SK-N-SH (cell line): ENCODE results near the gene SAMD4A. TPM values are rescaled to one million over a fixed set of nuclear protein-coding genes. Genes with fewer than 3 reads are reported as not detected.

Source experiments
- CTCF ChIA-PET: fragments of 300-600, 350-600 bp; formaldehyde crosslinking; extraction: SDS; loops from one replicate; lab custom pipeline; 2021; lab: Yijun Ruan, JAX
- POLR2A ChIA-PET: fragments of 350-600 bp; sonication (Branson Sonifier 250); formaldehyde crosslinking; extraction: SDS; loops from one replicate; lab custom pipeline; 2020; ENCODE audit warnings: antibody characterized with exemption, inconsistent platforms; lab: Yijun Ruan, JAX
- DNase-seq: peaks from one replicate; pipeline ENCODE4 v3.0.0; 2012
- H2AFZ ChIP-seq: fragments of 200-600 bp; sonication (generic); 2 replicates; pipeline ENCODE4 v1.8.1; 2016; ENCODE audit warnings: antibody characterized with exemption, mild to moderate bottlenecking, low read depth
- H3F3A ChIP-seq: fragments of 200-600 bp; sonication (generic); replicated peaks from 2 replicates; pipeline ENCODE3; 2016; ENCODE audit warnings: antibody characterized with exemption, mild to moderate bottlenecking; ENCODE audit not compliant: insufficient read depth
- H3K27ac ChIP-seq, 2 experiments: fragments of 200-500 bp in 1 of 2; fragments of 200-600 bp in 1 of 2; sonication (Bioruptor generic) in 1 of 2; sonication (generic), shearing (Covaris generic) in 1 of 2; 2 replicates each; pipeline versions ENCODE4 v1.5.1 to v1.6.1; 2014 to 2016; ENCODE audit warnings: low read depth in 2 of 2, inconsistent platforms in 1 of 2, low read length in 1 of 2, mild to moderate bottlenecking in 1 of 2, mixed read lengths in 1 of 2
- H3K27me3 ChIP-seq: fragments of 200-600 bp; sonication (generic), shearing (Covaris generic); 2 replicates; pipeline ENCODE4 v1.6.1; 2016; ENCODE audit warnings: mixed run types; ENCODE audit not compliant: insufficient read depth
- H3K36me3 ChIP-seq, 2 experiments: fragments of 200-500 bp in 1 of 2; fragments of 200-600 bp in 1 of 2; sonication (Bioruptor generic) in 1 of 2; sonication (generic) in 1 of 2; replicated peaks in 1 of 2; 2 replicates each; pipeline versions ENCODE3 to v1.5.1; 2014 to 2016; ENCODE audit warnings: low read length in 1 of 2, mild to moderate bottlenecking in 1 of 2; ENCODE audit not compliant: insufficient read depth in 2 of 2, control insufficient read depth in 1 of 2
- H3K4me1 ChIP-seq, 2 experiments: fragments of 200-500 bp in 1 of 2; fragments of 200-600 bp in 1 of 2; sonication (Bioruptor generic) in 1 of 2; sonication (generic), shearing (Covaris generic) in 1 of 2; 2 replicates each; pipeline versions ENCODE4 v1.5.1 to v1.6.1; 2014 to 2016; ENCODE audit warnings: low read depth in 1 of 2, low read length in 1 of 2, mixed run types in 1 of 2; ENCODE audit not compliant: insufficient read depth in 2 of 2, control insufficient read depth in 1 of 2
- H3K4me2 ChIP-seq: fragments of 200-600 bp; sonication (generic), shearing (Covaris generic); 2 replicates; pipeline ENCODE4 v1.6.1; 2017; ENCODE audit warnings: mixed run types
- H3K4me3 ChIP-seq, 2 experiments: fragments of 200-500 bp in 1 of 2; fragments of 200-600 bp in 1 of 2; sonication (Bioruptor generic) in 1 of 2; sonication (generic), shearing (Covaris generic) in 1 of 2; 2 replicates each; pipeline versions ENCODE4 v1.5.1 to v1.8.1; 2014 to 2016; ENCODE audit warnings: low read depth in 2 of 2, inconsistent platforms in 1 of 2, low read length in 1 of 2, mild to moderate bottlenecking in 1 of 2, mixed read lengths in 1 of 2, moderate library complexity in 1 of 2
- H3K79me2 ChIP-seq: fragments of 200-600 bp; sonication (generic); 2 replicates; pipeline ENCODE4 v1.8.1; 2017; ENCODE audit warnings: mild to moderate bottlenecking; ENCODE audit not compliant: insufficient read depth
- H3K9ac ChIP-seq: fragments of 200-600 bp; sonication (generic); 2 replicates; pipeline ENCODE4 v1.6.1; 2017; ENCODE audit warnings: mixed run types
- H3K9me2 ChIP-seq: fragments of 200-600 bp; sonication (generic); 2 replicates; pipeline ENCODE4 v1.6.1; 2017; ENCODE audit warnings: mixed run types
- H3K9me3 ChIP-seq: fragments of 200-600 bp; sonication (generic); 2 replicates; pipeline ENCODE4 v1.6.1; 2017; ENCODE audit warnings: mixed run types, mild to moderate bottlenecking, moderate library complexity
- H4K20me1 ChIP-seq: fragments of 200-600 bp; sonication (generic); 2 replicates; pipeline ENCODE4 v1.6.1; 2017; ENCODE audit warnings: mild to moderate bottlenecking, mixed run types; ENCODE audit not compliant: insufficient read depth
- CHD2 ChIP-seq: fragments of 150-350 bp; IDR thresholded peaks from 2 replicates; pipeline ENCODE4 v1.6.1; 2018; ENCODE audit warnings: low read length; ENCODE audit not compliant: partially characterized antibody
- EZH2phosphoT487 ChIP-seq: fragments of 200-600 bp; sonication (generic); IDR thresholded peaks from 2 replicates; pipeline ENCODE4 v1.6.1; 2017; ENCODE audit warnings: low read depth, mixed run types, mild to moderate bottlenecking, antibody characterized with exemption, moderate library complexity, borderline replicate concordance
- FOSL2 ChIP-seq: IDR thresholded peaks from 2 replicates; pipeline ENCODE4 v1.4.0; 2012; ENCODE audit warnings: low read depth, mild to moderate bottlenecking, moderate library complexity, borderline replicate concordance
- FOXM1 ChIP-seq: IDR thresholded peaks from 2 replicates; pipeline ENCODE4 v1.4.0; 2012; ENCODE audit warnings: low read depth, mild to moderate bottlenecking
- GABPA ChIP-seq: IDR thresholded peaks from 2 replicates; pipeline ENCODE4 v1.4.0; 2012; ENCODE audit warnings: low read depth, mild to moderate bottlenecking
- MEF2A ChIP-seq: IDR thresholded peaks from 2 replicates; pipeline ENCODE4 v1.4.0; 2012; ENCODE audit warnings: low read depth, borderline replicate concordance
- MXI1 ChIP-seq: IDR thresholded peaks from 2 replicates; pipeline ENCODE4 v1.6.1; 2012; ENCODE audit warnings: mild to moderate bottlenecking, low read depth, low read length, improper control_type of control experiment
- NFIC ChIP-seq: IDR thresholded peaks from 2 replicates; pipeline ENCODE4 v1.4.0; 2012; ENCODE audit warnings: borderline replicate concordance
- NRF1 ChIP-seq: IDR thresholded peaks from 2 replicates; pipeline ENCODE4 v1.6.1; 2012; ENCODE audit warnings: low read depth, mild to moderate bottlenecking, low read length
- RCOR1 ChIP-seq: fragments of 150-350 bp; IDR thresholded peaks from 2 replicates; pipeline ENCODE4 v1.6.1; 2017; ENCODE audit warnings: antibody characterized with exemption, low read length
- RFX5 ChIP-seq: IDR thresholded peaks from 2 replicates; pipeline ENCODE4 v1.6.1; 2012; ENCODE audit warnings: mild to moderate bottlenecking, improper control_type of control experiment, low read length
- RXRA ChIP-seq: IDR thresholded peaks from 2 replicates; pipeline ENCODE4 v1.4.0; 2012; ENCODE audit warnings: low read depth, mild to moderate bottlenecking, borderline replicate concordance
- TAF1 ChIP-seq: IDR thresholded peaks from 2 replicates; pipeline ENCODE4 v1.6.1; 2012; ENCODE audit warnings: low read depth, mild to moderate bottlenecking, low read length, moderate library complexity, borderline replicate concordance
- TCF12 ChIP-seq: IDR thresholded peaks from 2 replicates; pipeline ENCODE4 v1.4.0; 2012
- TEAD4 ChIP-seq: IDR thresholded peaks from 2 replicates; pipeline ENCODE4 v1.4.0; 2012; ENCODE audit warnings: mild to moderate bottlenecking, borderline replicate concordance; ENCODE audit not compliant: insufficient read depth
- WGBS: methylation state at CpG from one replicate; pipeline ENCODE4 v1.1.6; 2017; ENCODE audit warnings: low lambda C conversion rate; 5-methylcytosine and 5-hydroxymethylcytosine counted together
- polyA plus RNA-seq, 3 experiments: library from polyadenylated mRNA; depleted of rRNA; stranded (reverse); fragments of >200 nt; gene quantifications; 2 replicates each; pipeline ENCODE4 v1.2.3, GENCODE V29; 2012
- TF ChIP-seq, protein P1 (sequence below): IDR thresholded peaks from 2 replicates; pipeline ENCODE4; 2012
- TF ChIP-seq, protein P2 (sequence below): IDR thresholded peaks from 2 replicates; pipeline ENCODE4 v1.6.1; 2012; ENCODE audit warnings: mild to moderate bottlenecking, low read depth, low read length, moderate library complexity
- TF ChIP-seq, protein P3 (sequence below): fragments of 150-350 bp; IDR thresholded peaks from 2 replicates; pipeline ENCODE4 v1.6.1; 2017; ENCODE audit warnings: antibody characterized with exemption, low read length, low read depth, borderline replicate concordance
- TF ChIP-seq, protein P4 (sequence below): IDR thresholded peaks from 2 replicates; pipeline ENCODE4 v1.4.0; 2012; ENCODE audit warnings: low read depth

SAMD4A gene
- polyA plus RNA-seq, 1 of the 3 experiments (the other 2 are of a cell fraction) = 5.0 TPM

DNA sequence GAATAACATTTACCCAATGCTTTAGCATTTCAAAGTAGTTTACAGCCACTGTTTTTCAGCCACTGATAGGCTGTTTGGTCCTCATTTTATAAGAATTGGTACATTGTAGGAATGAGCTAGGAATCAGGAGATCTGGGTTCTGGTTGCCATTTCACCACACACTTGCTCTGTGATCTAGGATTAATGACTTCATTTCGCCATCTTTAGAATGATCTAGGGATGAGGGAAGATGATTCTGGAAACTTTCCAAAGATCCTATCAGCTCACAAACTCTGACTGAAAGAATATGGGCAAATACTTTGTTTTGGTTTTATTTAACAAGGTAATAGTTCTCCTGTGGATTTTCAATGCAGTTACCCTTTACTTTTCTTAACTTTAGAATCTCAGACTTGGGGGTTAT lies 180.7 kb downstream of the SAMD4A start:
- Histone ChIP-seq H3K36me3 (peaks cover 16% of the 10 kb centered on the region in 2 experiments), H3K79me2 (peaks cover 42% of the 10 kb centered on the region; the same call in 1 of the 2 replicates), H3K4me1 (0 out of 4 replicates have a peak, but pooled peaks cover 0 to 4% of the 10 kb centered on the region in 2 experiments), H3K9me3 (no peaks in the 10 kb centered on the region), H3K27me3 (no peaks in the 10 kb centered on the region), H4K20me1 (peaks cover 11% of the 10 kb centered on the region; the same call in 1 of the 2 replicates), H3K9me2 (no peaks in the 10 kb centered on the region), H2AFZ (no peak overlapping the region), H3K4me3 (no peak overlapping the region), H3K27ac (no peak overlapping the region), H3K9ac (no peak overlapping the region), H3K4me2 (no peak overlapping the region), H3F3A (no peaks in the 10 kb centered on the region)
- TF ChIP-seq FOSL2 (no peak), TCF12 (peak; percentile 18; the same call in 1 of the 2 replicates)
- TF ChIP-seq, protein P1, sequence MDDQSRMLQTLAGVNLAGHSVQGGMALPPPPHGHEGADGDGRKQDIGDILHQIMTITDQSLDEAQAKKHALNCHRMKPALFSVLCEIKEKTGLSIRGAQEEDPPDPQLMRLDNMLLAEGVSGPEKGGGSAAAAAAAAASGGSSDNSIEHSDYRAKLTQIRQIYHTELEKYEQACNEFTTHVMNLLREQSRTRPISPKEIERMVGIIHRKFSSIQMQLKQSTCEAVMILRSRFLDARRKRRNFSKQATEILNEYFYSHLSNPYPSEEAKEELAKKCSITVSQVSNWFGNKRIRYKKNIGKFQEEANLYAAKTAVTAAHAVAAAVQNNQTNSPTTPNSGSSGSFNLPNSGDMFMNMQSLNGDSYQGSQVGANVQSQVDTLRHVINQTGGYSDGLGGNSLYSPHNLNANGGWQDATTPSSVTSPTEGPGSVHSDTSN = peak; percentile 30; the same call in 1 of the 2 replicates
- no peak for DNase-seq
- ChIA-PET POLR2A (no interaction called here), CTCF (interaction anchor here (2.2 kb wide), 1 partner anchor 26 kb away, joined by 12 read pairs; no protein-coding TSS in a partner anchor)
- WGBS = 73% methylated on average over 1 of the region's 1 CpG

DNA sequence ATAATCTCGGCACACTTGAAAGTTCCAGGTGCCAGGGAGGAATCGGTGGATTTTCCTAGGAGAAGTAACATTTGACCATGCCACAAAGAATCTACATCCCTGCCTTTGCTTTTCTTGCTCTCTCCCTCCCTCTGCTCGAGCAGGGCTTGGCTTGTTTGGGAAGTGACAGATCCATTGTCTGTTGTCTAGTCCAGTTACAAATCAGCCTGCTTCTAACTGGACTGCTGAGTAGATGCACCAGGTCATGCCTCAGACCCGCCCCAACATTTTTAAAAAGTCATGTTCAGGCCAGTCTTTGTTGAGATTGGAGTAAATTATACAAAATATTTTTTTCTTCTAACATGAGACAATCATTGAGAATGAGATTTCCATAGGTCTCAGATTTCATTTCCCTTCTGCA lies 182.3 kb downstream of the SAMD4A start:
- 91% methylated on average over 4 of the region's 4 CpGs for WGBS
- CTCF ChIA-PET = interaction anchor here (2.2 kb wide), 1 partner anchor 24 kb away, joined by 12 read pairs; no protein-coding TSS in a partner anchor

More for the DNA sequence above, 182.3 kb downstream of the SAMD4A start:
- Histone ChIP-seq H4K20me1 (peaks cover 11% of the 10 kb centered on the region; the same call in 1 of the 2 replicates), H3K27me3 (no peaks in the 10 kb centered on the region), H3K27ac (no peak overlapping the region), H3K4me1 (0 out of 4 replicates have a peak, but pooled peaks cover 0 to 4% of the 10 kb centered on the region in 2 experiments), H3K4me2 (no peak overlapping the region), H2AFZ (no peak overlapping the region), H3K9me2 (no peaks in the 10 kb centered on the region), H3K9me3 (no peaks in the 10 kb centered on the region), H3K9ac (no peak overlapping the region), H3F3A (no peaks in the 10 kb centered on the region), H3K79me2 (peaks cover 33% of the 10 kb centered on the region; the same call in 1 of the 2 replicates), H3K4me3 (no peak overlapping the region), H3K36me3 (peaks cover 16 to 20% of the 10 kb centered on the region in 2 experiments)
- POLR2A ChIA-PET = no interaction called here
- TF ChIP-seq, protein P2, sequence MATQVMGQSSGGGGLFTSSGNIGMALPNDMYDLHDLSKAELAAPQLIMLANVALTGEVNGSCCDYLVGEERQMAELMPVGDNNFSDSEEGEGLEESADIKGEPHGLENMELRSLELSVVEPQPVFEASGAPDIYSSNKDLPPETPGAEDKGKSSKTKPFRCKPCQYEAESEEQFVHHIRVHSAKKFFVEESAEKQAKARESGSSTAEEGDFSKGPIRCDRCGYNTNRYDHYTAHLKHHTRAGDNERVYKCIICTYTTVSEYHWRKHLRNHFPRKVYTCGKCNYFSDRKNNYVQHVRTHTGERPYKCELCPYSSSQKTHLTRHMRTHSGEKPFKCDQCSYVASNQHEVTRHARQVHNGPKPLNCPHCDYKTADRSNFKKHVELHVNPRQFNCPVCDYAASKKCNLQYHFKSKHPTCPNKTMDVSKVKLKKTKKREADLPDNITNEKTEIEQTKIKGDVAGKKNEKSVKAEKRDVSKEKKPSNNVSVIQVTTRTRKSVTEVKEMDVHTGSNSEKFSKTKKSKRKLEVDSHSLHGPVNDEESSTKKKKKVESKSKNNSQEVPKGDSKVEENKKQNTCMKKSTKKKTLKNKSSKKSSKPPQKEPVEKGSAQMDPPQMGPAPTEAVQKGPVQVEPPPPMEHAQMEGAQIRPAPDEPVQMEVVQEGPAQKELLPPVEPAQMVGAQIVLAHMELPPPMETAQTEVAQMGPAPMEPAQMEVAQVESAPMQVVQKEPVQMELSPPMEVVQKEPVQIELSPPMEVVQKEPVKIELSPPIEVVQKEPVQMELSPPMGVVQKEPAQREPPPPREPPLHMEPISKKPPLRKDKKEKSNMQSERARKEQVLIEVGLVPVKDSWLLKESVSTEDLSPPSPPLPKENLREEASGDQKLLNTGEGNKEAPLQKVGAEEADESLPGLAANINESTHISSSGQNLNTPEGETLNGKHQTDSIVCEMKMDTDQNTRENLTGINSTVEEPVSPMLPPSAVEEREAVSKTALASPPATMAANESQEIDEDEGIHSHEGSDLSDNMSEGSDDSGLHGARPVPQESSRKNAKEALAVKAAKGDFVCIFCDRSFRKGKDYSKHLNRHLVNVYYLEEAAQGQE = no peak
- TF ChIP-seq RCOR1 (no peak), TEAD4 (no peak), NRF1 (no peak), TCF12 (no peak), CHD2 (no peak), RFX5 (no peak), MEF2A (no peak), FOXM1 (no peak), RXRA (no peak), MXI1 (no peak), EZH2phosphoT487 (no peak), GABPA (no peak), NFIC (no peak), TAF1 (no peak)
- TF ChIP-seq, protein P3, sequence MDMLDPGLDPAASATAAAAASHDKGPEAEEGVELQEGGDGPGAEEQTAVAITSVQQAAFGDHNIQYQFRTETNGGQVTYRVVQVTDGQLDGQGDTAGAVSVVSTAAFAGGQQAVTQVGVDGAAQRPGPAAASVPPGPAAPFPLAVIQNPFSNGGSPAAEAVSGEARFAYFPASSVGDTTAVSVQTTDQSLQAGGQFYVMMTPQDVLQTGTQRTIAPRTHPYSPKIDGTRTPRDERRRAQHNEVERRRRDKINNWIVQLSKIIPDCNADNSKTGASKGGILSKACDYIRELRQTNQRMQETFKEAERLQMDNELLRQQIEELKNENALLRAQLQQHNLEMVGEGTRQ = no peak
- TF ChIP-seq, protein P4, sequence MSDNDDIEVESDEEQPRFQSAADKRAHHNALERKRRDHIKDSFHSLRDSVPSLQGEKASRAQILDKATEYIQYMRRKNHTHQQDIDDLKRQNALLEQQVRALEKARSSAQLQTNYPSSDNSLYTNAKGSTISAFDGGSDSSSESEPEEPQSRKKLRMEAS = no peak
- no peak for DNase-seq
